Lower leg skin (tissue), 3 donors: ENCODE results near the gene MITF.

Experiments
- CTCF ChIP-seq, 3 donors: fragments of 450-650 bp; IDR thresholded peaks; one replicate each; pipeline ENCODE4 v1.5.1; 2016; ENCODE audit warnings: antibody characterized with exemption in 3 of 3, mild to moderate bottlenecking in 3 of 3, moderate library complexity in 2 of 3
- POLR2A ChIP-seq, 2 donors: fragments of 450-650 bp; IDR thresholded peaks; one replicate each; pipeline ENCODE4 v1.6.1; 2016 to 2017; ENCODE audit warnings: antibody characterized with exemption in 2 of 2, mild to moderate bottlenecking in 1 of 2, moderate library complexity in 1 of 2

- TF ChIP-seq CTCF (IDR thresholded peaks at IDR 0.05) (no peak), POLR2A (IDR thresholded peaks at IDR 0.05) (no peak)
Measured at GRCh38 chr3:69742391-69742790, 3.1 kb downstream of the MITF start.
